AG09319 (cell line): Measurements from ENCODE around the gene VRK2.

Experiments
- DNase-seq: peaks from one replicate; pipeline ENCODE4 v3.0.0-alpha.2; 2010; ENCODE audit warnings: low read depth; ENCODE audit errors: extremely low read depth
- CTCF ChIP-seq: IDR thresholded peaks from 2 replicates; pipeline ENCODE4 v1.5.1; 2011; ENCODE audit warnings: low read depth, mild to moderate bottlenecking, inconsistent platforms, low read length, moderate library complexity

The VRK2 gene

GRCh38 chr2:58046585-58047372 lies at the start of gene VRK2:
Gene VRK2, plus strand, starts transcription at chr2:58046806. Its CDS starts 2,026 bp downstream, at chr2:58048832.
- peak; percentile 79 for DNase-seq
- no peak for TF ChIP-seq CTCF

GRCh38 chr2:58006256-58006951 lies 40.2 kb upstream of the VRK2 start:
- no peak for TF ChIP-seq CTCF
- DNase-seq, result no peak

GRCh38 chr2:58006952-58007284 lies 39.7 kb upstream of the VRK2 start:
- no peak for TF ChIP-seq CTCF
- DNase-seq, result no peak

- no peak for DNase-seq
These were observed 36.0 kb upstream of the VRK2 start for GRCh38 chr2:58010599-58010998.

GRCh38 chr2:58019229-58019628 lies 27.4 kb upstream of the VRK2 start:
- TF ChIP-seq CTCF, result no peak

More at GRCh38 chr2:58010599-58010998, 36.0 kb upstream of the VRK2 start:
- TF ChIP-seq CTCF, result no peak

GRCh38 chr2:58025150-58025933 lies 21.3 kb upstream of the VRK2 start:
- DNase-seq, result no peak
- no peak for TF ChIP-seq CTCF

More at GRCh38 chr2:58019229-58019628, 27.4 kb upstream of the VRK2 start:
- DNase-seq, result no peak

- no peak for TF ChIP-seq CTCF
- DNase-seq, result no peak
These were observed 19.6 kb upstream of the VRK2 start for GRCh38 chr2:58027029-58027428.
